ENCODE data around the gene TRIM72.
A peak's percentile ranks its signal among the peaks of the same experiment; 100 is the strongest.

TRIM72 gene

DNA sequence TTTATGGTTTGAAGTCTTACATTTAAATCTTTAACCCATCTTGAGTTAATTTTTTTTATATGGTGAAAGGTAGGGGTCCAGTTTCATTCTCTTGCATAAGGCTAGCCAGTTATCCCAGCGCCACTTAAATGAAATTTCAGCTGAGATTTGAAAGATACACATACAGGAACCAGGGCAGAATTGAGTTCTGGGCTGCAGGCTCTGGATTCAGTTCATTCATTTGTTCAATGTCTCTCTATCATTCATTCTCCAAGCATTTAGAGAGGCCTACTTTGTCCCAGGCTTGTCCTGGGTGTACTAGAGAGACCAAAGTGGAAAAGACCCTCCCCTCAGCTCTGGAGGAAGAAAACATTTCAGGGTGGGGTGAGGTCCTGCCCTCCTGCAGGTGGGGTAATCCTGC, 577 bp upstream of the TRIM72 start:
- TF ChIP-seq, protein P1, sequence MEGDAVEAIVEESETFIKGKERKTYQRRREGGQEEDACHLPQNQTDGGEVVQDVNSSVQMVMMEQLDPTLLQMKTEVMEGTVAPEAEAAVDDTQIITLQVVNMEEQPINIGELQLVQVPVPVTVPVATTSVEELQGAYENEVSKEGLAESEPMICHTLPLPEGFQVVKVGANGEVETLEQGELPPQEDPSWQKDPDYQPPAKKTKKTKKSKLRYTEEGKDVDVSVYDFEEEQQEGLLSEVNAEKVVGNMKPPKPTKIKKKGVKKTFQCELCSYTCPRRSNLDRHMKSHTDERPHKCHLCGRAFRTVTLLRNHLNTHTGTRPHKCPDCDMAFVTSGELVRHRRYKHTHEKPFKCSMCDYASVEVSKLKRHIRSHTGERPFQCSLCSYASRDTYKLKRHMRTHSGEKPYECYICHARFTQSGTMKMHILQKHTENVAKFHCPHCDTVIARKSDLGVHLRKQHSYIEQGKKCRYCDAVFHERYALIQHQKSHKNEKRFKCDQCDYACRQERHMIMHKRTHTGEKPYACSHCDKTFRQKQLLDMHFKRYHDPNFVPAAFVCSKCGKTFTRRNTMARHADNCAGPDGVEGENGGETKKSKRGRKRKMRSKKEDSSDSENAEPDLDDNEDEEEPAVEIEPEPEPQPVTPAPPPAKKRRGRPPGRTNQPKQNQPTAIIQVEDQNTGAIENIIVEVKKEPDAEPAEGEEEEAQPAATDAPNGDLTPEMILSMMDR (conservative IDR thresholded peaks at IDR 0.05): no peak
- no peak overlapping the region for H3K27ac ChIP-seq

DNA sequence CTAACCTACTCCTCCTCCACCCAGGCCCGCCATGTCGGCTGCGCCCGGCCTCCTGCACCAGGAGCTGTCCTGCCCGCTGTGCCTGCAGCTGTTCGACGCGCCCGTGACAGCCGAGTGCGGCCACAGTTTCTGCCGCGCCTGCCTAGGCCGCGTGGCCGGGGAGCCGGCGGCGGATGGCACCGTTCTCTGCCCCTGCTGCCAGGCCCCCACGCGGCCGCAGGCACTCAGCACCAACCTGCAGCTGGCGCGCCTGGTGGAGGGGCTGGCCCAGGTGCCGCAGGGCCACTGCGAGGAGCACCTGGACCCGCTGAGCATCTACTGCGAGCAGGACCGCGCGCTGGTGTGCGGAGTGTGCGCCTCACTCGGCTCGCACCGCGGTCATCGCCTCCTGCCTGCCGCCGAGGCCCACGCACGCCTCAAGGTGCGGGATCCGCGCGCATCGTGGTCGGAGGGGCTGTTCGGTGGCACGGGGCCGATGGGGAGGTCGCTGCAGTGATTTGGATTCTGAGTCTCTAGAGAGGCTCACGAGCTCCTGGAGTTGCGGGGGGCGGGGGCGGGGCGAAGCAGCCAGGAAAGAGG, 878 bp downstream of the TRIM72 start:
- TF ChIP-seq, protein P1 (conservative IDR thresholded peaks at IDR 0.05): no peak
- peak overlapping the region; percentile 51; the same call in 1 of the 2 replicates for H3K27ac ChIP-seq

- H3K27ac ChIP-seq: peak overlapping the region; percentile 51
- TF ChIP-seq, protein P1 (conservative IDR thresholded peaks at IDR 0.05): no peak
Measured at GRCh38 chr16:31215287-31216162, 1.6 kb downstream of the TRIM72 start.

GRCh38 chr16:31216422-31217135, 2.7 kb downstream of the TRIM72 start, which contains the start of gene PYDC1:
Gene PYDC1, minus strand, starts transcription at chr16:31217135. Its CDS starts 107 bp downstream, at chr16:31217028.
- TF ChIP-seq, protein P1 (conservative IDR thresholded peaks at IDR 0.05): no peak

GRCh38 chr16:31217136-31217530, 3.2 kb downstream of the TRIM72 start:
- TF ChIP-seq, protein P1 (conservative IDR thresholded peaks at IDR 0.05): no peak
- H3K27ac ChIP-seq: no peak overlapping the region

More at GRCh38 chr16:31216422-31217135, 2.7 kb downstream of the TRIM72 start, which contains the start of gene PYDC1:
- H3K27ac ChIP-seq: peak within 1 kb of the TSS; percentile 51; the same call in 1 of the 2 replicates

GRCh38 chr16:31219154-31219741, 5.3 kb downstream of the TRIM72 start:
- H3K27ac ChIP-seq: no peak overlapping the region
- TF ChIP-seq, protein P1 (conservative IDR thresholded peaks at IDR 0.05): no peak

Measured in VCaP (cell line).